K562 (cell line): ENCODE results near the gene ORMDL3. TPM values are rescaled to one million over a fixed set of nuclear protein-coding genes. Genes with fewer than 3 reads are reported as not detected.

Experiments used
- ATAC-seq: fragments of 200-7000 bp; cut with Tn5 transposase; 3 replicates; pipeline ENCODE4 v1.9.1; 2020; ENCODE audit warnings: moderate library complexity
- BruUV-seq: library from RNA; stranded (reverse); fragments of 400-500 nt; replicated peaks from 2 replicates; lab custom pipeline; 2021; lab: Mats Ljungman, UMichigan
- CTCF ChIA-PET: fragments of 300-600 bp; formaldehyde crosslinking; extraction: SDS; loops from one replicate; lab custom pipeline; 2021; ENCODE audit warnings: low intra/inter-chr PET ratio; lab: Yijun Ruan, JAX
- POLR2A ChIA-PET: fragments of 300-600, 350-650 bp; sonication (Branson Sonifier 250); formaldehyde crosslinking; extraction: SDS; loops from one replicate; lab custom pipeline; 2021; ENCODE audit warnings: antibody characterized with exemption, inconsistent platforms; lab: Yijun Ruan, JAX
- DNase-seq, 4 experiments: peaks; one replicate each; pipeline versions ENCODE4 v3.0.0 to v3.0.0-alpha.2; 2011 to 2018; ENCODE audit warnings: low spot score in 3 of 4, mixed read lengths in 3 of 4; ENCODE audit errors: extremely low read depth in 1 of 4
- FAIRE-seq: peaks from 2 replicates; lab custom pipeline; 2011; peaks lifted over from hg19 to GRCh38; lab: Jason Lieb, UNC
- H2AFZ ChIP-seq: 2 replicates; pipeline ENCODE4 v1.6.0; 2011; ENCODE audit warnings: low read depth, low read length, control low read depth, inconsistent platforms
- H3K27ac ChIP-seq: fragments of 200-600 bp; 3 replicates; pipeline ENCODE4 v1.8.0; 2011; ENCODE audit warnings: low read depth, mild to moderate bottlenecking, control low read depth, inconsistent platforms, low read length, moderate library complexity, mixed read lengths; ENCODE audit errors: extremely low read depth
- H3K27me3 ChIP-seq, 2 experiments: fragments of 300-600 bp in 1 of 2; 2 replicates in 1 of 2; 3 replicates in 1 of 2; pipeline versions ENCODE4 v1.6.0 to v1.8.0; 2011; ENCODE audit warnings: inconsistent platforms in 2 of 2, low read length in 2 of 2, mild to moderate bottlenecking in 1 of 2, mixed read lengths in 1 of 2, moderate library complexity in 1 of 2; ENCODE audit not compliant: control insufficient read depth in 2 of 2, insufficient read depth in 2 of 2
- H3K36me3 ChIP-seq: fragments of 300-600 bp; 3 replicates; pipeline ENCODE4 v1.8.0; 2011; ENCODE audit warnings: mild to moderate bottlenecking, low read length, inconsistent platforms; ENCODE audit not compliant: control insufficient read depth, insufficient read depth
- H3K4me1 ChIP-seq, 2 experiments: fragments of 200-600 bp in 1 of 2; replicated peaks in 1 of 2; 2 replicates in 1 of 2; 3 replicates in 1 of 2; pipeline versions ENCODE4 v1.5.1 to v1.8.0; 2011; ENCODE audit warnings: inconsistent platforms in 2 of 2, low read length in 2 of 2, mild to moderate bottlenecking in 1 of 2, mixed read lengths in 1 of 2, moderate library complexity in 1 of 2; ENCODE audit not compliant: control insufficient read depth in 2 of 2, insufficient read depth in 2 of 2
- H3K4me2 ChIP-seq: 2 replicates; pipeline ENCODE4 v1.6.1; 2011; ENCODE audit warnings: low read length, control low read depth, inconsistent platforms, mixed read lengths; ENCODE audit not compliant: insufficient read depth
- H3K4me3 ChIP-seq: fragments of 200-600 bp; sonication (generic), shearing (Covaris generic); 2 replicates; pipeline ENCODE4 v1.5.1; 2016; ENCODE audit warnings: control low read depth, inconsistent platforms
- H3K79me2 ChIP-seq: fragments of 200-600 bp; 3 replicates; pipeline ENCODE4 v1.8.0; 2011; ENCODE audit warnings: low read length, inconsistent platforms; ENCODE audit not compliant: control insufficient read depth, insufficient read depth
- H3K9ac ChIP-seq, 2 experiments: 2 replicates each; pipeline versions ENCODE4 v1.6.0 to v1.6.1; 2011; ENCODE audit warnings: low read depth in 2 of 2, low read length in 2 of 2, control low read depth in 1 of 2, inconsistent platforms in 1 of 2, mild to moderate bottlenecking in 1 of 2, mixed read lengths in 1 of 2; ENCODE audit not compliant: insufficient read depth in 1 of 2
- H3K9me1 ChIP-seq: one replicate; pipeline ENCODE4 v1.6.0; 2011; ENCODE audit warnings: inconsistent platforms, mild to moderate bottlenecking, low read length, moderate library complexity; ENCODE audit not compliant: control insufficient read depth, insufficient read depth
- H3K9me3 ChIP-seq: replicated peaks from 2 replicates; pipeline ENCODE4 v1.5.1; 2011; ENCODE audit warnings: low read depth, low read length, inconsistent platforms; ENCODE audit not compliant: control insufficient read depth, insufficient read depth
- H4K20me1 ChIP-seq: replicated peaks from 2 replicates; pipeline ENCODE4 v1.6.1; 2011; ENCODE audit warnings: low read length, inconsistent platforms, mixed read lengths; ENCODE audit not compliant: control insufficient read depth, insufficient read depth
- KLF1 ChIP-seq: fragments of 450-650 bp; IDR thresholded peaks from 2 replicates; pipeline ENCODE4 v1.6.1; 2016; ENCODE audit warnings: missing genetic modification characterization, missing compliant biosample characterization
- POLR2A ChIP-seq: fragments of 450-650 bp; conservative IDR thresholded peaks from 2 replicates; pipeline ENCODE4 v1.6.1; 2016
- RBM34 ChIP-seq: fragments of 200-400 bp; formaldehyde crosslinking; IDR thresholded peaks from 2 replicates; pipeline ENCODE4 v1.6.1; 2018; ENCODE audit warnings: low read length, borderline replicate concordance; ENCODE audit not compliant: insufficient read depth
- TRIM28 ChIP-seq: fragments of 450-650 bp; IDR thresholded peaks from 2 replicates; pipeline ENCODE4 v1.6.1; 2017
- WGBS: fragments of 100-300 bp; shearing (Covaris generic); methylation state at CpG from one replicate; pipeline ENCODE4 v1.1.6; 2016; ENCODE audit warnings: low coverage, mixed read lengths; ENCODE audit not compliant: insufficient coverage; ENCODE audit errors: missing lambda C conversion rate; 5-methylcytosine and 5-hydroxymethylcytosine counted together
- in situ Hi-C: fragments of 300-500 bp; cut with MboI; formaldehyde crosslinking; loops from 4 replicates; pipeline ENCODE4 v1.15.0; 2018; ENCODE audit warnings: inconsistent platforms, mixed read lengths
- intact Hi-C: fragments of 100-400 bp; cut with micrococcal nuclease; formaldehyde crosslinking; loops from 2 replicates; pipeline ENCODE4 v1.14.2; 2022
- polyA plus RNA-seq, 8 experiments: library from polyadenylated mRNA; depleted of rRNA in 4 of 8; stranded (reverse) in 5 of 8; unstranded in 3 of 8; fragments of >200 nt; fragmentation: Nextera tagmentation in 2 of 8; fragmentation: Illumina TruSeq in 1 of 8; extraction: Ambion mirVana in 2 of 8; extraction: Trizol in 1 of 8; gene quantifications; 2 replicates each; pipeline versions ENCODE4 v1.2.1 to v1.2.3, GENCODE V29; 2011 to 2014; ENCODE audit warnings: inconsistent platforms in 1 of 8, missing spikeins in 1 of 8
- total RNA-seq, 7 experiments: library from RNA; depleted of rRNA in 6 of 7; stranded (reverse); fragments of >200 nt in 6 of 7; fragmentation: Illumina TruSeq in 2 of 7; extraction: Trizol in 2 of 7; gene quantifications; 2 replicates each; pipeline versions ENCODE4 v1.2.1 to v1.2.3, GENCODE V29; 2011 to 2021; ENCODE audit warnings: low replicate concordance in 1 of 7

The ORMDL3 gene
- total and polyA plus RNA-seq, 9 of the 15 experiments (the other 6 are each of a cell fraction or from before 2014, with no cell fraction given), result 2.7 to 57.4 (median 27.1) TPM

- TF ChIP-seq TRIM28, result no peak
- no peak for TF ChIP-seq RBM34
- TF ChIP-seq KLF1, result no peak
- TF ChIP-seq POLR2A, result 0 out of 2 replicates have a peak, but pooled peaks have one; percentile 16
- no peak for ATAC-seq
- intact Hi-C loops, result no loop called here
- H3K9me3 ChIP-seq, result no peaks in the 10 kb centered on the region
- in situ Hi-C loops, result no loop called here
- peaks cover 16% of the 10 kb centered on the region for H3K79me2 ChIP-seq
- H3K9me1 ChIP-seq, result peaks cover 13% of the 10 kb centered on the region
- FAIRE-seq, result peak; percentile 6
- H2AFZ ChIP-seq, result no peak overlapping the region
- H3K4me1 ChIP-seq, result peaks cover 8 to 22% of the 10 kb centered on the region in 2 experiments; a peak in 4 of 5 replicates
- POLR2A ChIA-PET, result no interaction called here
- peak overlapping the region in 1 of 2 experiments; percentile 38; a peak in 2 of 4 replicates for H3K9ac ChIP-seq
- H3K4me3 ChIP-seq, result no peak overlapping the region
- CTCF ChIA-PET, result no interaction called here
- H3K27me3 ChIP-seq, result no peaks in the 10 kb centered on the region
- 0 out of 2 replicates have a peak, but pooled peaks cover 7% of the 10 kb centered on the region for H4K20me1 ChIP-seq
- H3K27ac ChIP-seq, result no peak overlapping the region
- DNase-seq, result no peak
- H3K36me3 ChIP-seq, result peaks cover 45% of the 10 kb centered on the region; the same call in 2 of the 3 replicates
- WGBS, result 66% methylated on average over 17 of the region's 19 CpGs
- no TSS peak for BruUV-seq
- H3K4me2 ChIP-seq, result no peak overlapping the region
These were observed 6.9 kb downstream of the ORMDL3 start for GRCh38 chr17:39920218-39921210.
